ENCODE results near the gene GPR107. TPM values are rescaled to one million over a fixed set of nuclear protein-coding genes. Genes with fewer than 3 reads are reported as not detected.
A peak's percentile ranks its signal among the peaks of the same experiment; 100 is the strongest.

Gene GPR107
- total and polyA plus RNA-seq, 2 of the 8 experiments (the other 6 are each of a cell fraction or from before 2014, with no cell fraction given): 19.3 to 30.7 TPM

- H2BK120ac ChIP-seq (replicated peaks; ENCODE audit: low read depth, low read length): no peak overlapping the region
- H3K4ac ChIP-seq (replicated peaks; ENCODE audit: insufficient read length, low read depth, low read length): no peak overlapping the region
- no peak overlapping the region for H2BK15ac ChIP-seq (ENCODE audit: low read length)
- no peak overlapping the region for H2AK5ac ChIP-seq (ENCODE audit: low read depth, low read length)
- H3K36me3 ChIP-seq (ENCODE audit: control insufficient read depth in 2 of 4, insufficient read depth in 4 of 4, low read length in 3 of 4): peaks cover 0 to 18% (median 12%) of the 10 kb centered on the region in 4 experiments; a peak in 4 of 8 replicates
- ChIA-PET POLR2A (ENCODE audit: partially characterized antibody) (no interaction called here), CTCF (ENCODE audit: partially characterized antibody) (interaction anchor here (1.2 kb wide), 2 partner anchors 34 to 188 kb away, joined by 3 to 5 read pairs; no protein-coding TSS in a partner anchor)
- no peak overlapping the region for H2AFZ ChIP-seq (ENCODE audit: low read length)
- H3K27ac ChIP-seq (ENCODE audit: low read depth, low read length): peak overlapping the region; percentile 7; the same call in 1 of the 2 replicates
- 73% methylated on average over 2 of the region's 2 CpGs; no CpG with 5 or more reads in 1 of the 2 experiments for WGBS, 2 experiments (ENCODE audit: extremely low coverage in 1 of 2, insufficient coverage in 1 of 2, insufficient read length in 1 of 2, insufficient replicate concordance in 2 of 2, low coverage in 1 of 2, low lambda C conversion rate in 2 of 2, missing lambda C conversion rate in 1 of 2)
- H4K91ac ChIP-seq (replicated peaks; ENCODE audit: insufficient read length, low read length): no peak overlapping the region
- no peak overlapping the region for H4K5ac ChIP-seq (ENCODE audit: insufficient read length, low read depth, low read length)
- H3K4me1 ChIP-seq (replicated peaks in 1 of 4; ENCODE audit: control insufficient read depth in 3 of 4, insufficient read depth in 4 of 4, low read length in 3 of 4): peaks cover 0 to 3% (median 0%) of the 10 kb centered on the region in 4 experiments; a peak in 1 of 7 replicates
- no peak overlapping the region for H2BK20ac ChIP-seq (ENCODE audit: low read length)
- H3K23ac ChIP-seq (ENCODE audit: insufficient read length): no peak overlapping the region
- no peaks in the 10 kb centered on the region for H3K23me2 ChIP-seq (ENCODE audit: low read depth, low read length)
- no peak overlapping the region for H3K18ac ChIP-seq (ENCODE audit: extremely low read depth, low read length)
- no peaks in the 10 kb centered on the region for H3K9me3 ChIP-seq (ENCODE audit: insufficient read depth in 2 of 2, low read depth in 1 of 2, low read length in 1 of 2)
- no peak overlapping the region for H2BK12ac ChIP-seq (ENCODE audit: low read depth, low read length)
- H3K4me3 ChIP-seq (ENCODE audit: extremely low read depth in 1 of 4, insufficient read depth in 2 of 4, low read depth in 3 of 4, low read length in 4 of 4): no peak overlapping the region
- no peak overlapping the region for H3K14ac ChIP-seq (ENCODE audit: insufficient read length)
- H3K27me3 ChIP-seq (replicated peaks in 1 of 4; ENCODE audit: control insufficient read depth in 3 of 4, extremely low read depth in 1 of 4, insufficient read depth in 3 of 4, low read length in 3 of 4): no peaks in the 10 kb centered on the region
- H2BK5ac ChIP-seq (ENCODE audit: low read depth, low read length): 0 out of 2 replicates have a peak overlapping the region, but pooled peaks have one; percentile 73
- DNase-seq (ENCODE audit: low read depth in 1 of 2, low spot score in 2 of 2) (no peak), FAIRE-seq (no peak)
- no peak for TF ChIP-seq CBX8 (IDR thresholded peaks at IDR 0.05; ENCODE audit: borderline replicate concordance, low read depth, low read length)
- no peak for TF ChIP-seq RXRA (IDR thresholded peaks at IDR 0.05; ENCODE audit: insufficient read depth, low read depth, low read length)
- no peak for TF ChIP-seq CTBP2 (IDR thresholded peaks at IDR 0.05; ENCODE audit: borderline replicate concordance, insufficient read depth, insufficient read length, low read length)
- TF ChIP-seq E2F6 (IDR thresholded peaks at IDR 0.05): no peak
- no peak for TF ChIP-seq ATF2 (IDR thresholded peaks at IDR 0.05; ENCODE audit: low read length)
- TF ChIP-seq MAX (IDR thresholded peaks at IDR 0.05): no peak
- TF ChIP-seq KDM5A (IDR thresholded peaks at IDR 0.05; ENCODE audit: low read length): no peak
- no peak for TF ChIP-seq SIX5 (IDR thresholded peaks at IDR 0.05; ENCODE audit: low read depth, low read length)
- H3K79me2 ChIP-seq (ENCODE audit: control insufficient read depth in 1 of 2, insufficient read depth in 2 of 2, low read length in 2 of 2): peaks cover 0 to 25% of the 10 kb centered on the region in 2 experiments; a peak in 3 of 4 replicates
- peaks cover 0 to 2% of the 10 kb centered on the region in 2 experiments for H4K20me1 ChIP-seq (replicated peaks in 1 of 2; ENCODE audit: control insufficient read depth in 1 of 2, insufficient read depth in 2 of 2, low read length in 2 of 2)
- no peak overlapping the region for H3K56ac ChIP-seq (replicated peaks; ENCODE audit: insufficient read length, low read depth, low read length)
- peaks cover 3% of the 10 kb centered on the region for H3K79me1 ChIP-seq (ENCODE audit: low read depth, low read length)
- no peak overlapping the region for H3K4me2 ChIP-seq (ENCODE audit: insufficient read depth in 1 of 2, low read depth in 2 of 2, low read length in 2 of 2)
- H3K9ac ChIP-seq (replicated peaks in 1 of 4; ENCODE audit: extremely low read depth in 1 of 4, low read depth in 3 of 4, low read length in 3 of 4): no peak overlapping the region
- H4K8ac ChIP-seq (ENCODE audit: extremely low read depth, insufficient read depth, low read length): no peak overlapping the region
These were observed 19.7 kb downstream of the GPR107 start for GRCh38 chr9:130073373-130073772.
